Trophoblast cell (in vitro differentiated cells and primary cell): ENCODE measurements around the gene SKIDA1.

Source experiments
- DNase-seq, 2 donors: peaks; one replicate each; pipeline ENCODE4 v3.0.0-alpha.2; 2016
- H2AFZ ChIP-seq: 2 replicates; pipeline ENCODE4 v1.6.1; 2013; ENCODE audit warnings: low read length, moderate library complexity, mild to moderate bottlenecking; ENCODE audit not compliant: insufficient read depth, poor library complexity
- H2AK5ac ChIP-seq: 2 replicates; pipeline ENCODE4 v1.6.1; 2013; ENCODE audit warnings: mild to moderate bottlenecking, low read length
- H2BK120ac ChIP-seq: 2 replicates; pipeline ENCODE4 v1.6.1; 2013; ENCODE audit warnings: low read length, mild to moderate bottlenecking, moderate library complexity; ENCODE audit not compliant: insufficient read depth, poor library complexity
- H2BK12ac ChIP-seq: 2 replicates; pipeline ENCODE4 v1.6.1; 2013; ENCODE audit warnings: mild to moderate bottlenecking, low read length, moderate library complexity
- H2BK5ac ChIP-seq: 2 replicates; pipeline ENCODE4 v1.6.1; 2013; ENCODE audit warnings: low read length, low read depth, moderate library complexity, mild to moderate bottlenecking; ENCODE audit not compliant: poor library complexity
- H3K14ac ChIP-seq: 2 replicates; pipeline ENCODE4 v1.6.1; 2013; ENCODE audit warnings: mild to moderate bottlenecking, low read length
- H3K18ac ChIP-seq: 2 replicates; pipeline ENCODE4 v1.6.1; 2013; ENCODE audit warnings: mild to moderate bottlenecking, low read length
- H3K23ac ChIP-seq: 2 replicates; pipeline ENCODE4 v1.6.1; 2013; ENCODE audit warnings: low read length
- H3K27ac ChIP-seq: 2 replicates; pipeline ENCODE4 v1.5.1; 2013; ENCODE audit warnings: low read depth, mild to moderate bottlenecking, inconsistent platforms, low read length, moderate library complexity
- H3K27me3 ChIP-seq: 2 replicates; pipeline ENCODE4 v1.6.1; 2013; ENCODE audit warnings: inconsistent platforms, mild to moderate bottlenecking, low read length, moderate library complexity; ENCODE audit not compliant: insufficient read depth
- H3K36me3 ChIP-seq, 2 experiments: 1 replicate in 1 of 2; 2 replicates in 1 of 2; pipeline ENCODE4 v1.6.1; 2013; ENCODE audit warnings: low read length in 2 of 2, mild to moderate bottlenecking in 2 of 2, moderate library complexity in 1 of 2; ENCODE audit not compliant: insufficient read depth in 2 of 2, control insufficient read depth in 1 of 2
- H3K4ac ChIP-seq: 2 replicates; pipeline ENCODE4 v1.6.1; 2013; ENCODE audit warnings: low read depth, mild to moderate bottlenecking, low read length, moderate library complexity
- H3K4me1 ChIP-seq, 2 experiments: 1 replicate in 1 of 2; 2 replicates in 1 of 2; pipeline ENCODE4 v1.6.1; 2013; ENCODE audit warnings: low read length in 2 of 2, mild to moderate bottlenecking in 2 of 2, moderate library complexity in 1 of 2; ENCODE audit not compliant: insufficient read depth in 2 of 2, control insufficient read depth in 1 of 2
- H3K4me2 ChIP-seq: 2 replicates; pipeline ENCODE4 v1.6.1; 2013; ENCODE audit warnings: inconsistent platforms, mild to moderate bottlenecking, low read length, moderate library complexity
- H3K4me3 ChIP-seq: 2 replicates; pipeline ENCODE4 v1.5.1; 2013; ENCODE audit warnings: mild to moderate bottlenecking, low read depth, low read length, inconsistent platforms
- H3K79me1 ChIP-seq: one replicate; pipeline ENCODE4 v1.6.1; 2013; ENCODE audit warnings: low read length
- H3K79me2 ChIP-seq: 2 replicates; pipeline ENCODE4 v1.6.1; 2013; ENCODE audit warnings: low read length, mild to moderate bottlenecking; ENCODE audit not compliant: control insufficient read depth, insufficient read depth, poor library complexity
- H3K9ac ChIP-seq: 2 replicates; pipeline ENCODE4 v1.6.1; 2013; ENCODE audit warnings: mild to moderate bottlenecking, low read length
- H3K9me3 ChIP-seq: 2 replicates; pipeline ENCODE4 v1.6.1; 2013; ENCODE audit warnings: low read depth, mild to moderate bottlenecking, control low read depth, inconsistent platforms, low read length; ENCODE audit not compliant: insufficient read depth
- H4K12ac ChIP-seq: 2 replicates; pipeline ENCODE4 v1.6.1; 2013; ENCODE audit warnings: low read depth, mild to moderate bottlenecking, low read length, moderate library complexity
- H4K8ac ChIP-seq: 2 replicates; pipeline ENCODE4 v1.6.1; 2013; ENCODE audit warnings: low read depth, mild to moderate bottlenecking, low read length, moderate library complexity
- H4K91ac ChIP-seq: one replicate; pipeline ENCODE4 v1.6.1; 2013; ENCODE audit warnings: low read depth, mild to moderate bottlenecking, low read length, moderate library complexity
- WGBS: extraction: QIAGEN DNeasy Blood & Tissue Kit; methylation state at CpG from one replicate; pipeline ENCODE4 v1.1.7; 2013; ENCODE audit warnings: missing lambda C conversion rate; ENCODE audit not compliant: insufficient read length, insufficient coverage; ENCODE audit errors: extremely low coverage; 5-methylcytosine and 5-hydroxymethylcytosine counted together

SKIDA1 gene

GRCh38 chr10:21519397-21519933, 6.0 kb downstream of the SKIDA1 start:
- no CpG with 5 or more reads among the region's 11 CpGs for WGBS
- no peak overlapping the region for H2BK12ac ChIP-seq

GRCh38 chr10:21518641-21519396, 6.7 kb downstream of the SKIDA1 start:
- Histone ChIP-seq H3K14ac (peak overlapping the region; percentile 81), H4K8ac (peak overlapping the region; percentile 76), H3K23ac (no peak overlapping the region), H4K12ac (no peak overlapping the region), H3K27ac (peak overlapping the region; percentile 52), H3K4me2 (peak overlapping the region; percentile 95), H2BK120ac (peak overlapping the region; percentile 63), H3K9me3 (peaks cover 3% of the 10 kb centered on the region), H2AFZ (peak overlapping the region; percentile 10), H2BK12ac (no peak overlapping the region), H3K79me1 (peaks cover 40% of the 10 kb centered on the region), H4K91ac (peak overlapping the region; percentile 32), H3K36me3 (no peaks in the 10 kb centered on the region), H3K4me3 (no peak overlapping the region), H3K18ac (no peak overlapping the region), H2AK5ac (no peak overlapping the region), H2BK5ac (peak overlapping the region; percentile 69), H3K4me1 (peaks cover 2 to 4% of the 10 kb centered on the region in 2 experiments), H3K4ac (peak overlapping the region; percentile 24), H3K27me3 (no peaks in the 10 kb centered on the region), H3K9ac (no peak overlapping the region), H3K79me2 (peaks cover 13% of the 10 kb centered on the region)
- WGBS, result no CpG with 5 or more reads among the region's 16 CpGs
- peak in 1 of 2 donors; percentile 25 for DNase-seq

More at GRCh38 chr10:21519397-21519933, 6.0 kb downstream of the SKIDA1 start:
- H3K27ac ChIP-seq, result no peak overlapping the region
- no peak for DNase-seq
- H3K36me3 ChIP-seq, result no peaks in the 10 kb centered on the region
- no peak overlapping the region for H3K18ac ChIP-seq
- H2BK5ac ChIP-seq, result no peak overlapping the region
- no peak overlapping the region for H2AK5ac ChIP-seq
- peaks cover 2 to 4% of the 10 kb centered on the region in 2 experiments for H3K4me1 ChIP-seq
- H3K4ac ChIP-seq, result no peak overlapping the region
- peak overlapping the region; percentile 95 for H3K4me2 ChIP-seq
- peak overlapping the region; percentile 43 for H4K8ac ChIP-seq
- H3K9me3 ChIP-seq, result peaks cover 3% of the 10 kb centered on the region
- no peak overlapping the region for H3K14ac ChIP-seq
- H3K9ac ChIP-seq, result no peak overlapping the region
- peak overlapping the region; percentile 51 for H4K91ac ChIP-seq
- H2AFZ ChIP-seq, result no peak overlapping the region
- no peaks in the 10 kb centered on the region for H3K27me3 ChIP-seq
- H3K23ac ChIP-seq, result no peak overlapping the region
- H4K12ac ChIP-seq, result no peak overlapping the region
- peak overlapping the region; percentile 63 for H2BK120ac ChIP-seq
- H3K79me2 ChIP-seq, result peaks cover 13% of the 10 kb centered on the region
- H3K4me3 ChIP-seq, result no peak overlapping the region
- H3K79me1 ChIP-seq, result peaks cover 40% of the 10 kb centered on the region

- Histone ChIP-seq H3K14ac (no peak overlapping the region), H3K36me3 (no peaks in the 10 kb centered on the region), H3K9ac (no peak overlapping the region), H4K12ac (no peak overlapping the region), H4K91ac (no peak overlapping the region), H3K23ac (no peak overlapping the region), H3K27ac (no peak overlapping the region), H3K18ac (no peak overlapping the region), H3K79me2 (peaks cover 13% of the 10 kb centered on the region), H2AK5ac (no peak overlapping the region), H3K4me3 (no peak overlapping the region), H4K8ac (peak overlapping the region; percentile 25), H2BK12ac (peak overlapping the region; percentile 53), H3K4me2 (peak overlapping the region; percentile 95), H3K4me1 (peaks cover 2 to 4% of the 10 kb centered on the region in 2 experiments), H2BK120ac (no peak overlapping the region), H3K9me3 (peaks cover 3% of the 10 kb centered on the region), H3K79me1 (peaks cover 38% of the 10 kb centered on the region), H2AFZ (no peak overlapping the region), H2BK5ac (no peak overlapping the region), H3K27me3 (no peaks in the 10 kb centered on the region), H3K4ac (peak overlapping the region; percentile 35)
- no CpG with 5 or more reads among the region's 13 CpGs for WGBS
- DNase-seq, result no peak
These were observed 7.3 kb downstream of the SKIDA1 start for GRCh38 chr10:21518149-21518640.

DNA sequence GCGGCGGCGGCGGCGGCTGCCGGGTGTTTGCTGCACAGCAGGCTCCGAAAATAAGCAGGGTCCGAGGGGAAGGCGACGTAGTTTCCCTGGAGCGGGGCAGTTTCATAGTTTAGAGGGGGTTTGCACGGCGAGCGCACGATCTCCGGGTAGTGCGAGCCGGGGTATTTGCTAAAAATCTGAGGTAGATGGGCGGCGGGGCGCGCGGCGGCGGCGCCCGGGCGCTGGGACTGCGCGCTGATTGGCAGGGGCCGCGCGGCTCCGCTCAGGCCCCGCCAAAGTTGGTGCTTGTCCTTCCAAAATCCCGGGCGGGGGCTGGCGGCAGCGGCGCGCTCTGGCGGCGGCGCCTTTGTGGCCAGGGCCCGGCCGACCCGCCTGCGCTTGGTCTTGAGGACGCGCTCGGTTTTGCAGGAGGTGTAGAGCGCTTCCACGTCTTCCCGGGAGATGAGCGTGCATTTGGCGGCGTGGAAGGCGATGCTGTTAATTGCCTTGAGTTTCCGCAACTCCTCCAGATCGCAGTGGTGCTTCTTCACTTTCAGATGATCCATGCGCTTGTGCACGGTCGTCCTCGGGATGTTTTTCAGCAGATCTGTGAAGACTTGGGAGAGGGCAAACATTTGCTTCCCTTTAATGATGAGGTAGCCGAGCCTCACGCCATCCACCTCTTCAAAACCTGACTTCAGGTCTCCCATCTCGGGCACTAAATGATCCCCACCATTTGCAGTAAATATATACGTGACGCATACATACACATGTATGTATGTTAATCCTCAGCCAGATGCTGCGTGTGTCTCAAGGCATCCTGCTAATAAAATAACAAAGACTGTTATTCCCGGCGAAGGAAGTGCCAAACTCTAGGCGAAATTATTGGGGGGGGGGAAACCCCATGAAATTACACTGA, 8.1 kb downstream of the SKIDA1 start:
- Histone ChIP-seq H3K4ac (peak overlapping the region; percentile 29), H3K9me3 (peaks cover 3% of the 10 kb centered on the region), H3K14ac (peak overlapping the region; percentile 90), H3K23ac (peak overlapping the region; percentile 48), H2AK5ac (peak overlapping the region; percentile 35), H3K27ac (peak overlapping the region; percentile 96), H3K4me2 (peak overlapping the region; percentile 95), H3K27me3 (no peaks in the 10 kb centered on the region), H3K79me1 (peaks cover 38% of the 10 kb centered on the region), H3K79me2 (peaks cover 13% of the 10 kb centered on the region), H3K4me1 (peaks cover 2 to 4% of the 10 kb centered on the region in 2 experiments), H2AFZ (peak overlapping the region; percentile 45), H3K36me3 (no peaks in the 10 kb centered on the region), H3K9ac (peak overlapping the region; percentile 88), H4K91ac (peak overlapping the region; percentile 70), H3K18ac (peak overlapping the region; percentile 95), H2BK120ac (peak overlapping the region; percentile 56), H2BK12ac (peak overlapping the region; percentile 88), H2BK5ac (peak overlapping the region; percentile 85), H4K12ac (peak overlapping the region; percentile 92), H4K8ac (peak overlapping the region; percentile 72), H3K4me3 (peak overlapping the region; percentile 81)
- no CpG with 5 or more reads among the region's 73 CpGs for WGBS
- DNase-seq, result peak; percentile 42 to 70
